Osteoblast (primary cell): ENCODE results near the gene SYT14. TPM values are rescaled to one million over a fixed set of nuclear protein-coding genes. Genes with fewer than 3 reads are reported as not detected.

Experiments used
- DNase-seq: peaks from one replicate; pipeline ENCODE4 v3.0.0; 2011; ENCODE audit warnings: low spot score, mixed read lengths; ENCODE audit not compliant: insufficient read length; ENCODE audit errors: missing footprints
- H2AFZ ChIP-seq: 2 replicates; pipeline ENCODE4 v1.6.0; 2011; ENCODE audit warnings: mild to moderate bottlenecking, low read length
- H3K27ac ChIP-seq: 2 replicates; pipeline ENCODE4 v1.5.1; 2011; ENCODE audit warnings: mild to moderate bottlenecking, low read depth, low read length, moderate library complexity
- H3K27me3 ChIP-seq: 2 replicates; pipeline ENCODE4 v1.6.0; 2012; ENCODE audit warnings: mild to moderate bottlenecking, control low read depth, inconsistent platforms, low read length, moderate library complexity; ENCODE audit not compliant: insufficient read depth
- H3K36me3 ChIP-seq: 2 replicates; pipeline ENCODE4 v1.5.1; 2011; ENCODE audit warnings: mild to moderate bottlenecking, low read length, control low read depth, moderate library complexity; ENCODE audit not compliant: insufficient read depth
- H3K4me1 ChIP-seq: 2 replicates; pipeline ENCODE4 v1.5.1; 2011; ENCODE audit warnings: mild to moderate bottlenecking, low read length, control low read depth, moderate library complexity; ENCODE audit not compliant: insufficient read depth
- H3K4me2 ChIP-seq: 2 replicates; pipeline ENCODE4 v1.6.0; 2011; ENCODE audit warnings: mild to moderate bottlenecking, low read length; ENCODE audit not compliant: insufficient read depth
- H3K4me3 ChIP-seq: fragments of 200-600 bp; sonication (generic); 3 replicates; pipeline ENCODE4 v1.5.1; 2012; ENCODE audit warnings: mild to moderate bottlenecking, low read length, inconsistent platforms; ENCODE audit not compliant: insufficient read depth
- H3K79me2 ChIP-seq: 2 replicates; pipeline ENCODE4 v1.6.0; 2012; ENCODE audit warnings: mild to moderate bottlenecking, low read length, control low read depth, inconsistent platforms; ENCODE audit not compliant: insufficient read depth
- H3K9me3 ChIP-seq: 2 replicates; pipeline ENCODE4 v1.5.1; 2011; ENCODE audit warnings: low read depth, low read length, control low read depth
- H4K20me1 ChIP-seq: 2 replicates; pipeline ENCODE4 v1.6.0; 2012; ENCODE audit warnings: mild to moderate bottlenecking, low read length, control low read depth; ENCODE audit not compliant: insufficient read depth
- total RNA-seq: library from RNA; depleted of rRNA; stranded (reverse); fragments of >200 nt; gene quantifications from 2 replicates; pipeline ENCODE4 v1.2.3, GENCODE V29; 2012
- TF ChIP-seq, protein P1 (sequence below): IDR thresholded peaks from 2 replicates; pipeline ENCODE4 v1.5.1; 2011; ENCODE audit warnings: mild to moderate bottlenecking, low read depth, low read length, moderate library complexity; ENCODE audit errors: extremely low read depth

Gene SYT14
- total RNA-seq, 1 donor = 0.36 TPM

GRCh38 chr1:209999005-209999404 is 61.0 kb downstream of the SYT14 start:
- TF ChIP-seq, protein P1, sequence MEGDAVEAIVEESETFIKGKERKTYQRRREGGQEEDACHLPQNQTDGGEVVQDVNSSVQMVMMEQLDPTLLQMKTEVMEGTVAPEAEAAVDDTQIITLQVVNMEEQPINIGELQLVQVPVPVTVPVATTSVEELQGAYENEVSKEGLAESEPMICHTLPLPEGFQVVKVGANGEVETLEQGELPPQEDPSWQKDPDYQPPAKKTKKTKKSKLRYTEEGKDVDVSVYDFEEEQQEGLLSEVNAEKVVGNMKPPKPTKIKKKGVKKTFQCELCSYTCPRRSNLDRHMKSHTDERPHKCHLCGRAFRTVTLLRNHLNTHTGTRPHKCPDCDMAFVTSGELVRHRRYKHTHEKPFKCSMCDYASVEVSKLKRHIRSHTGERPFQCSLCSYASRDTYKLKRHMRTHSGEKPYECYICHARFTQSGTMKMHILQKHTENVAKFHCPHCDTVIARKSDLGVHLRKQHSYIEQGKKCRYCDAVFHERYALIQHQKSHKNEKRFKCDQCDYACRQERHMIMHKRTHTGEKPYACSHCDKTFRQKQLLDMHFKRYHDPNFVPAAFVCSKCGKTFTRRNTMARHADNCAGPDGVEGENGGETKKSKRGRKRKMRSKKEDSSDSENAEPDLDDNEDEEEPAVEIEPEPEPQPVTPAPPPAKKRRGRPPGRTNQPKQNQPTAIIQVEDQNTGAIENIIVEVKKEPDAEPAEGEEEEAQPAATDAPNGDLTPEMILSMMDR = no peak
- no peaks in the 10 kb centered on the region for H3K9me3 ChIP-seq
- no peak overlapping the region for H3K4me2 ChIP-seq
- H4K20me1 ChIP-seq = no peaks in the 10 kb centered on the region
- H3K27me3 ChIP-seq = peaks cover 9% of the 10 kb centered on the region
- no peak overlapping the region for H2AFZ ChIP-seq
- no peak overlapping the region for H3K4me3 ChIP-seq
- H3K36me3 ChIP-seq = no peaks in the 10 kb centered on the region
- H3K27ac ChIP-seq = no peak overlapping the region
- H3K79me2 ChIP-seq = no peaks in the 10 kb centered on the region
- DNase-seq = no peak
- no peaks in the 10 kb centered on the region for H3K4me1 ChIP-seq

DNA sequence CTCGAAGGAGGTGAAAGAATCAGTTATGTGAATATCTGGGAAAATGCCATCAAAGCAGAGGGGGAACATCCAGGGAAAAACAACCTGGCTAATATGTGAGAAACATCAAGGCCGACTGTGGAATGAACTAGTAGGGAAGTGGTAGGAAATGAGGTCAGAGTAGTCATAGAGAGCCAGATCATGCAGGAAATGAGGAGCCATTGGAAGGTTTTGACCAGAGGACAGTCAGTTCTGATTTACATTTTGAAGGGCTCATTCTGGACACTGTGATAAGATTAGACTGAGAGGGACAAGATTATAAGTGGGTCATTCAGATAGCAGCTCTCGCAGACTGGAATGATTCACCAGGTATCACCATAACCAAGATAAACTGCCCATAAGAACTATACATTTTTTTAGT is 63.7 kb downstream of the SYT14 start:
- Histone ChIP-seq H3K4me1 (no peaks in the 10 kb centered on the region), H3K9me3 (no peaks in the 10 kb centered on the region), H3K4me3 (no peak overlapping the region), H3K79me2 (no peaks in the 10 kb centered on the region), H3K27ac (no peak overlapping the region), H2AFZ (no peak overlapping the region), H3K4me2 (no peak overlapping the region), H3K27me3 (peaks cover 6% of the 10 kb centered on the region), H3K36me3 (no peaks in the 10 kb centered on the region), H4K20me1 (no peaks in the 10 kb centered on the region)
- no peak for DNase-seq
- TF ChIP-seq, protein P1 = no peak

GRCh38 chr1:210003501-210003900 is 65.5 kb downstream of the SYT14 start:
- Histone ChIP-seq H3K9me3 (no peaks in the 10 kb centered on the region), H4K20me1 (no peaks in the 10 kb centered on the region), H3K4me1 (no peaks in the 10 kb centered on the region), H3K27ac (no peak overlapping the region), H3K27me3 (peaks cover 5% of the 10 kb centered on the region), H3K4me3 (no peak overlapping the region), H3K36me3 (no peaks in the 10 kb centered on the region), H3K79me2 (no peaks in the 10 kb centered on the region), H3K4me2 (no peak overlapping the region), H2AFZ (no peak overlapping the region)
- DNase-seq = no peak
- TF ChIP-seq, protein P1 = no peak

DNA sequence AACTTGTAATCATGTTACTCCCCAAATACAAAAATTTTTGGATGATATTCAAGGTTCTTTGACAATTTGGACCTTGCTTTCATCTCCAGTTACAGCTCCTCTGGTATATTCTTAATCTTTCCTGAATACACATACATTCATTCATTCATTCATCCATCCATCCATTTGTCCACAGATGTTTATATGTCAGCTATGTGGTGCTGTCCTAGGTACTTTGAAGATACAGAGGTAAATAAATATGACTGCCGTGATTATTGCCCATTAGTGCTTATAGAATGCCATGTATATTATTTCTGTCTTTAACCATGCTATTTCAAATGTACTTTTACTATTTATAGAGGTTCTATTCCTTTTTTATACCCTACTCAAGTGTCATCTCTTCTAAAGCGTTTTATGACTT is 72.1 kb downstream of the SYT14 start:
- no peak for DNase-seq
- H3K79me2 ChIP-seq = no peaks in the 10 kb centered on the region
- no peaks in the 10 kb centered on the region for H3K4me1 ChIP-seq
- H3K27ac ChIP-seq = no peak overlapping the region
- H3K4me3 ChIP-seq = no peak overlapping the region
- H3K9me3 ChIP-seq = no peaks in the 10 kb centered on the region
- no peak overlapping the region for H3K4me2 ChIP-seq
- H4K20me1 ChIP-seq = no peaks in the 10 kb centered on the region
- H2AFZ ChIP-seq = no peak overlapping the region
- TF ChIP-seq, protein P1 = no peak
- H3K36me3 ChIP-seq = no peaks in the 10 kb centered on the region
- H3K27me3 ChIP-seq = no peaks in the 10 kb centered on the region
